ENCODE data around the gene PFKL.
"Not testable (repeated sequence)": the region's sequence is repeated elsewhere in the genome, so short reads cannot be mapped to it uniquely, and the experiment has no call there.

PFKL gene

GRCh38 chr21:44347911-44348451 lies 48.1 kb downstream of the PFKL start:
- DNase-seq (ENCODE audit: low spot score) = no peak

- no peak for DNase-seq (ENCODE audit: low spot score)
These were observed 49.0 kb downstream of the PFKL start for GRCh38 chr21:44348861-44349260.

- DNase-seq (ENCODE audit: low spot score) = no peak
These were observed 49.6 kb downstream of the PFKL start for GRCh38 chr21:44349416-44349846.

GRCh38 chr21:44349847-44350772 lies 50.3 kb downstream of the PFKL start:
- DNase-seq (ENCODE audit: low spot score) = no peak

GRCh38 chr21:44350773-44351481 lies 51.1 kb downstream of the PFKL start:
- DNase-seq (ENCODE audit: low spot score) = no peak

- no peak for DNase-seq (ENCODE audit: low spot score)
These were observed 51.8 kb downstream of the PFKL start for GRCh38 chr21:44351535-44352252.

- no peak for DNase-seq (ENCODE audit: low spot score)
These were observed 52.5 kb downstream of the PFKL start for GRCh38 chr21:44352253-44352860.

GRCh38 chr21:44353191-44353970 lies 53.5 kb downstream of the PFKL start, which contains the start of gene TRPM2:
TRPM2 (plus strand) TSS chr21:44353621; CDS start chr21:44353701, 80 bp downstream.
- peak; percentile 54 for DNase-seq (ENCODE audit: low spot score)

- DNase-seq (ENCODE audit: low spot score) = no peak
These were observed 54.1 kb downstream of the PFKL start for GRCh38 chr21:44354001-44354405.

GRCh38 chr21:44354775-44355771 lies 55.2 kb downstream of the PFKL start:
- DNase-seq (ENCODE audit: low spot score) = no peak

- DNase-seq (ENCODE audit: low spot score) = no peak
These were observed 56.3 kb downstream of the PFKL start for GRCh38 chr21:44356160-44356559.

GRCh38 chr21:44356636-44357035 lies 56.8 kb downstream of the PFKL start:
- no peak for DNase-seq (ENCODE audit: low spot score)

- DNase-seq (ENCODE audit: low spot score) = no peak
These were observed 57.4 kb downstream of the PFKL start for GRCh38 chr21:44357064-44357837.

- DNase-seq (ENCODE audit: low spot score) = no peak
These were observed 59.5 kb downstream of the PFKL start for GRCh38 chr21:44359396-44359795.

GRCh38 chr21:44360159-44360558 lies 60.3 kb downstream of the PFKL start:
- no peak for DNase-seq (ENCODE audit: low spot score)

GRCh38 chr21:44361903-44362302 lies 62.0 kb downstream of the PFKL start:
- not testable (repeated sequence) for DNase-seq (ENCODE audit: low spot score)

GRCh38 chr21:44363278-44363677 lies 63.4 kb downstream of the PFKL start:
- no peak for DNase-seq (ENCODE audit: low spot score)

- DNase-seq (ENCODE audit: low spot score) = no peak
These were observed 64.5 kb downstream of the PFKL start for GRCh38 chr21:44364151-44365053.
